ENCODE data around the gene METRN. TPM values are rescaled to one million over a fixed set of nuclear protein-coding genes. Genes with fewer than 3 reads are reported as not detected.

METRN gene
- total and polyA plus RNA-seq, 12 donors: 51.4 to 103 (median 60.5) TPM

GRCh38 chr16:756428-756827 is 41.5 kb downstream of the METRN start:
- Histone ChIP-seq H3K4me3 (no peak overlapping the region), H3K27ac (no peak overlapping the region), H3K27me3 (peaks cover 0 to 19% (median 0%) of the 10 kb centered on the region in 7 donors), H3K36me3 (no peaks in the 10 kb centered on the region), H3K4me1 (peaks cover 0 to 13% (median 0%) of the 10 kb centered on the region in 9 donors), H3K9me3 (no peaks in the 10 kb centered on the region)
- no peak for TF ChIP-seq CTCF (IDR thresholded peaks at IDR 0.05)
- 91 to 94% methylated on average over 5 of the region's 5 CpGs for WGBS, 2 donors
- no peak for ATAC-seq
- no peak for DNase-seq
- intact Hi-C loops (cut with DNase I): no loop called here

GRCh38 chr16:759110-759910 is 44.4 kb downstream of the METRN start:
- peaks cover 0 to 10% (median 0%) of the 10 kb centered on the region in 9 donors for H3K4me1 ChIP-seq
- TF ChIP-seq CTCF (IDR thresholded peaks at IDR 0.05): no peak
- no peak overlapping the region for H3K27ac ChIP-seq
- 78 to 83% methylated on average over 34 of the region's 34 CpGs for WGBS, 2 donors
- no peak overlapping the region for H3K4me3 ChIP-seq
- intact Hi-C loops (cut with DNase I): no loop called here
- ATAC-seq: no peak
- no peaks in the 10 kb centered on the region for H3K9me3 ChIP-seq
- H3K36me3 ChIP-seq: no peaks in the 10 kb centered on the region
- DNase-seq: no peak
- H3K27me3 ChIP-seq: peaks cover 6 to 39% (median 11%) of the 10 kb centered on the region in 7 donors

GRCh38 chr16:760065-760464 is 45.1 kb downstream of the METRN start:
- Histone ChIP-seq H3K9me3 (no peaks in the 10 kb centered on the region), H3K4me1 (peaks cover 0 to 7% (median 0%) of the 10 kb centered on the region in 9 donors), H3K27ac (no peak overlapping the region), H3K27me3 (peaks cover 6 to 39% (median 10%) of the 10 kb centered on the region in 7 donors), H3K4me3 (no peak overlapping the region), H3K36me3 (no peaks in the 10 kb centered on the region)
- intact Hi-C loops (cut with DNase I): no loop called here
- 65 to 70% methylated on average over 13 to 15 of the region's 15 CpGs for WGBS, 2 donors
- ATAC-seq: no peak
- no peak for DNase-seq
- TF ChIP-seq CTCF (IDR thresholded peaks at IDR 0.05): no peak

GRCh38 chr16:760545-761343 is 45.8 kb downstream of the METRN start, which contains the start of gene MSLN:
MSLN (plus strand) TSS chr16:760734; CDS start chr16:762681, 1,947 bp downstream.
- TF ChIP-seq CTCF (IDR thresholded peaks at IDR 0.05): no peak
- Histone ChIP-seq H3K36me3 (no peaks in the 10 kb centered on the region), H3K4me3 (no peak within 1 kb of the TSS), H3K27ac (no peak within 1 kb of the TSS), H3K9me3 (no peaks in the 10 kb centered on the region), H3K27me3 (peaks cover 6 to 36% (median 10%) of the 10 kb centered on the region in 7 donors), H3K4me1 (peaks cover 0 to 7% (median 0%) of the 10 kb centered on the region in 9 donors)
- 75 to 77% methylated on average over 37 of the region's 37 CpGs for WGBS, 2 donors
- ATAC-seq (no peak), DNase-seq (no peak)
- intact Hi-C loops (cut with DNase I): no loop called here
